IPS DF 6.9 (cell line): Measurements from ENCODE around the gene HIPK2.

Experiments
- DNase-seq: peaks from one replicate; pipeline ENCODE4 v3.0.0-alpha.2; 2013; ENCODE audit warnings: low read depth, low spot score
- H3K27ac ChIP-seq: one replicate; pipeline ENCODE4 v1.5.1; 2013; ENCODE audit warnings: low read length, control low read depth
- H3K27me3 ChIP-seq: 2 replicates; pipeline ENCODE4 v1.6.1; 2013; ENCODE audit warnings: mild to moderate bottlenecking, low read length; ENCODE audit not compliant: control insufficient read depth, insufficient read depth
- H3K36me3 ChIP-seq: 2 replicates; pipeline ENCODE4 v1.6.1; 2013; ENCODE audit warnings: low read length; ENCODE audit not compliant: control insufficient read depth, insufficient read depth
- H3K4me1 ChIP-seq: 2 replicates; pipeline ENCODE4 v1.6.1; 2013; ENCODE audit warnings: low read length; ENCODE audit not compliant: control insufficient read depth, insufficient read depth
- H3K4me3 ChIP-seq: 2 replicates; pipeline ENCODE4 v1.5.1; 2013; ENCODE audit warnings: mild to moderate bottlenecking, low read length
- H3K9me3 ChIP-seq: 2 replicates; pipeline ENCODE4 v1.6.1; 2013; ENCODE audit warnings: low read length, inconsistent platforms; ENCODE audit not compliant: control insufficient read depth, insufficient read depth
- WGBS: extraction: QIAGEN DNeasy Blood & Tissue Kit; methylation state at CpG from one replicate; pipeline ENCODE4 v1.1.7; 2013; ENCODE audit warnings: mixed read lengths, missing lambda C conversion rate; ENCODE audit not compliant: insufficient read length, insufficient coverage; 5-methylcytosine and 5-hydroxymethylcytosine counted together

Gene HIPK2

DNA sequence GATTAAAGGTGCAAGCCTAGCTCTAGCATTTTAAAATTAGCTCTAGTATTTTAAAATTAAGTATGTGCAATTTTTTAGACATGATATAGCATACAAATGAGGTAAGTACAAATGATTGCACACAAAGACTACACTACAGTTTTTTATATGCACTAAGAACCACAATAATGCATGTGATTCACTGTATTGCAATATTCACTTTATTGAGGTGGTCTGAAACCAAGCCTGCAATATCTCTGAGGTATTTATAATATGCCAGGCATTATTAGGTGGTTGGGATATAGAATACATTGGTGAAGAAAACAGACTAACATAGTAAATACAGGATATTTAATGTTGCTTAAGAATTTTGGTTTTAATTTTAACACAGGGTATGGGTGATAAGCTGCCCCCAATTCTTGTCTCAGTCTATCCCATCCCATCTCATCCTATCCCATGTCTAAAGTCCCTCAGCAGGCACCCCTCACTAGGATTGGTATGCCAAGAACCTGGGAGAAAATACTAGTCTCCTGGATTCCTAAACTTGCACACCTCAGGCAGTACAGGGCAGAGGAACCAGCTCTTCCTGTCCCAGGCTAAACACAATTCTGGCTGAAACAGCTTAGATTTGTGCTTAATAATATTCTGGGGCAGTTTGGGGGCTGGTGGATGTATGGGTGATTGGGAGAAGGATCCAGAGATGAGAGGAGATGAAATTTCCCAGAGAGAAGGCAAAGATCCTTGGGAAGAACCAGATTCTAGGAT is 90.4 kb downstream of the HIPK2 start:
- Histone ChIP-seq H3K27me3 (no peaks in the 10 kb centered on the region), H3K4me3 (no peak overlapping the region), H3K9me3 (no peaks in the 10 kb centered on the region), H3K27ac (no peak overlapping the region), H3K4me1 (peaks cover 1% of the 10 kb centered on the region; the same call in 1 of the 2 replicates), H3K36me3 (no peaks in the 10 kb centered on the region)
- no peak for DNase-seq

DNA sequence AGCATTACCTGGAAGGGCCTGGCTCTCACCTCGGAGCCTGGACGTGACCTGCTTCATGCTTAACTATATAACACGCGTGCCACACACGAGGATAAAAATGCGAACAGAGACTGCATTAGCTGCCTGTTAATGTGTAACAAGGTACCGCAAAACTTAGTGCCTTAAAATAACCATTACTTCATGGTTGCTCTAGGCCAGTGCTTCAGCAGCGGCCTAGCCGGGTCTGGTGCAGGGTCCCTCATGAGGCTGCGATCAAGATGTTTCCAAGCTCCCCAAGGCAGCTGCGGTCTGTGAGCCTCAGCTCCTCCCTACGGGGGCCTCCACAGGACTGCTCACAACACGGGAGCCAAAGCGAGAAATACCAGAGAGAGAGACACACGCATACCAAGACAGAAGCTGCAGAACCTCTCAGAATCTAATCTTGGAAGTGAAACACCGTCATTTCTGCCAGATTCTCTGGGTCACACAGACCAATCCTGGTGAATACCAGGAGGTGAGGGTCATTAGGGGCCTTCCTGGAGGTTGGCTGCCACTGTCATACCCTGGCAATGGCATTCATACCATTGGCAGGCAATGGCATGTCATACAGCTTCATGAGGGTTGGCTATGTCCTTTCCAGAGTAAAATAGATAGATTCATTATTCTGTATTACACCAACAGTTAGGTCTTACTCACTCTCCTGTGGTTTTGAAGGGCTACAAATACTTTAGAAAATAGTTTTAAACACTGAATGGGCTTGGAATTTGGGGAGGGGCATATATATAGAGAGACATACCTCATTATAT is 94.5 kb downstream of the HIPK2 start:
- no peaks in the 10 kb centered on the region for H3K27me3 ChIP-seq
- peaks cover 3% of the 10 kb centered on the region; the same call in 1 of the 2 replicates for H3K4me1 ChIP-seq
- no peaks in the 10 kb centered on the region for H3K36me3 ChIP-seq
- H3K27ac ChIP-seq = no peak overlapping the region
- H3K4me3 ChIP-seq = no peak overlapping the region
- WGBS = no CpG with 5 or more reads among the region's 16 CpGs
- DNase-seq = no peak
- H3K9me3 ChIP-seq = no peaks in the 10 kb centered on the region

DNA sequence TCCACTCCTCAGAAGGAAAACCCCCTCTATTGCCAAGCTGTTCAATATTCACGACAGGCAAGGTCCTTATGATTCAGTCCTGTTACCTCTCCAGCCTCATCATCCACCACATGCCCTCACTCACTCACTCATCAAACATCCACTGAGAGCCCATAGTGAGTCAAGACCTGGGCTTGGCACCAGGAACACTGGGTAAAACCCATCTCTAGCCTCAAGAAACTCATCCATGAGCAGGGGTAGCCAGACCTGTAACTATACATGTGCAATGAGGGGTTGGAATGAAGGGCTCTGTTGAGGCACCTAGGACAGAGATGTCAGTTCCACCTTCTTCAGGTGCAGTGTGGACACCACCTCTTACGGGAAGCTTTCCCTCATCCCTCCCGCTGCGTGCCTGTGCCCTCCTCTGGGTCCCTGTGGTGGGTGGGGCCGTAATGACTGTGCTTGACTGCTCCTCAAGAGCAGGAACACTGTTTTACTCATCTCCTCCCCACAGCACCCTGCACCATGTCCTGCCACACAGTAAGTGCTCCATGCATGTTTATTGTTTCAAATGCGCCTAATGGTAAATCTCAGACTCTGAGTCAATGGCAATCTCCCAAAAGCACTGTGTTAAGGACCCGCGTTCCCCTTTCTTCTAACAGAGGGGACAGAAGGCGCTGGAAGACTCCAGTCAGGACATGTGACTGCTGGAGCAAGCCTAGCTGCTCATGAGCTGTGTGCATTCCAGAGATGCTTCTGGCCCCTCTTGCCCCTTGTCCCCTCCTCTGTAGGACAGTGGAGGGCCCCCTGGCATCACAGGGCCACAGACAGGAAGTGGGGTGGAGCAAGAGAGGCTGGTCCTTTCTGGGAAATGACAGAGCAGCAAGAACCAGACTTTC is 95.4 kb downstream of the HIPK2 start:
- Histone ChIP-seq H3K4me1 (peaks cover 3% of the 10 kb centered on the region; the same call in 1 of the 2 replicates), H3K36me3 (no peaks in the 10 kb centered on the region), H3K4me3 (no peak overlapping the region), H3K27me3 (no peaks in the 10 kb centered on the region), H3K9me3 (no peaks in the 10 kb centered on the region), H3K27ac (no peak overlapping the region)
- DNase-seq = no peak
- no CpG with 5 or more reads among the region's 9 CpGs for WGBS

DNA sequence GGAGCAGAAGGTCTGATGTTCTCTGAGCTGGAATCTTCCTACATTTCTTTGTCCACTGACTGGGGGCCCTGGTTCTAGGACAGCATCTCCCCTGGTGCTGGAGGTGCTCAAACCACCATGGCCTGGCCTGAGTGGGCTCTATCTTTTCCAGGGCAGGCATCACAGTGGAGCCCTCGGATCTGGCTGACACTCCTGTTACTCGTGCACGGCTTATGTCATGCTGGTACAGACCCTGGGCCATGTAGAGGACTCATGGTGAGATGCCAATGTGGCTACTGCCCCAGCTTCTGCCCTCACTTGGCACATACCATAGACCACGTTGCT is 96.0 kb downstream of the HIPK2 start:
- no peak for DNase-seq
- WGBS = no CpG with 5 or more reads among the region's 4 CpGs
- H3K36me3 ChIP-seq = no peaks in the 10 kb centered on the region
- H3K4me3 ChIP-seq = no peak overlapping the region
- H3K4me1 ChIP-seq = peaks cover 3% of the 10 kb centered on the region; the same call in 1 of the 2 replicates
- H3K27me3 ChIP-seq = no peaks in the 10 kb centered on the region
- H3K9me3 ChIP-seq = no peaks in the 10 kb centered on the region
- H3K27ac ChIP-seq = no peak overlapping the region

DNA sequence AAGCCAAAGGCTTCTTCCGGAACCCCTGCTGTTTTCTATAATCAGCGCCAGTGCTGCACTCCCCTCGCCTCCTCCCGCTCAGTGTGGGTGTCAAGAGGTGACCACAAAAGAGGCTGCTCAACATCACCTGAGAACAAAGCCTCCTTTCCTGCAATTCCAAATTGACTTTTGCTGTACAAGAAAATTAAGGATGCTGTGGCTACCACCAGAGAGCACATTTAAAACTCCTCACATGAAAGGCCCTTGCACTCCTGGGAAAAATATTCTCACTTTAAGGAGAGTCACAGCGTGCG is 96.4 kb downstream of the HIPK2 start:
- H3K27me3 ChIP-seq = no peaks in the 10 kb centered on the region
- no peak overlapping the region for H3K4me3 ChIP-seq
- WGBS = no CpG with 5 or more reads among the region's 6 CpGs
- no peaks in the 10 kb centered on the region for H3K9me3 ChIP-seq
- no peak for DNase-seq
- no peak overlapping the region for H3K27ac ChIP-seq
- no peaks in the 10 kb centered on the region for H3K36me3 ChIP-seq
- peaks cover 3% of the 10 kb centered on the region; the same call in 1 of the 2 replicates for H3K4me1 ChIP-seq

DNA sequence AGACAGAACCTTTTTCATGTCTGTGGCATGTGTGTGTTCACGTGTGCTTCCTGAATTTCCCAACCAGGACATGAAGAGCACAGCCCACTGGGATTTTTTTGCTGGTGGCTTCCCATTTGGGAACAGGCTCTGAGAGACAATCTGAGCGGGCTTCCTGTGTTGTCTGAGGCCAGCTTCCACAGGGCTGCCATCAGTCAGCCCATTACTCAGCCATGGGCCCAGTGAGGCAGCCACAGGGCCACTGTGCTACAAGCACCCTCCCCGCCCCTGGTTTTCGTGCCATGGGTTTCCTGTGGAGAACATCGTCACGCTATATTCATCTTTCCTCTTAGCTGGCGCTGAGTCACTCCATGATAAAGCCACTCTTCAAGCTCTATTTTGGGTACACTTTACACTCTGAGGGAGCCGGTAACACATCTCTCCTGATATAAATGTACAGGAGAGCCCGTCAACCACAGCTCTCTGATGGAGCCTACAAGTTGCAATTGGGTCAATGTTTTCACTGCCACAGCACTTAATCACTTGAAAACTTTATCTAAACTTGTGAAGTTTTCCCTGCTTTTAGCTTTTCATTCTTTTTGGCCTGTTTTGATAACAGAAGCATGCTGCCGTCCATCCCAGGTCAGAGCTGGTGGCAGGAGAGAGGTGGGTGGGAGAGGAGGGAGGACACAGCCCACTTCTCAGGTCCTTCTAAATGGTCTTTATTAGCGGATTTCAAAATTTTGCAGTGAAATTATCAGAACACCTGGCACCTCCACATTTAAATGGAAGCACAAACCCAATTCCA is 96.9 kb downstream of the HIPK2 start:
- Histone ChIP-seq H3K27me3 (no peaks in the 10 kb centered on the region), H3K4me1 (peaks cover 3% of the 10 kb centered on the region; the same call in 1 of the 2 replicates), H3K36me3 (no peaks in the 10 kb centered on the region), H3K9me3 (no peaks in the 10 kb centered on the region), H3K4me3 (no peak overlapping the region), H3K27ac (no peak overlapping the region)
- DNase-seq = no peak
- no CpG with 5 or more reads among the region's 11 CpGs for WGBS

DNA sequence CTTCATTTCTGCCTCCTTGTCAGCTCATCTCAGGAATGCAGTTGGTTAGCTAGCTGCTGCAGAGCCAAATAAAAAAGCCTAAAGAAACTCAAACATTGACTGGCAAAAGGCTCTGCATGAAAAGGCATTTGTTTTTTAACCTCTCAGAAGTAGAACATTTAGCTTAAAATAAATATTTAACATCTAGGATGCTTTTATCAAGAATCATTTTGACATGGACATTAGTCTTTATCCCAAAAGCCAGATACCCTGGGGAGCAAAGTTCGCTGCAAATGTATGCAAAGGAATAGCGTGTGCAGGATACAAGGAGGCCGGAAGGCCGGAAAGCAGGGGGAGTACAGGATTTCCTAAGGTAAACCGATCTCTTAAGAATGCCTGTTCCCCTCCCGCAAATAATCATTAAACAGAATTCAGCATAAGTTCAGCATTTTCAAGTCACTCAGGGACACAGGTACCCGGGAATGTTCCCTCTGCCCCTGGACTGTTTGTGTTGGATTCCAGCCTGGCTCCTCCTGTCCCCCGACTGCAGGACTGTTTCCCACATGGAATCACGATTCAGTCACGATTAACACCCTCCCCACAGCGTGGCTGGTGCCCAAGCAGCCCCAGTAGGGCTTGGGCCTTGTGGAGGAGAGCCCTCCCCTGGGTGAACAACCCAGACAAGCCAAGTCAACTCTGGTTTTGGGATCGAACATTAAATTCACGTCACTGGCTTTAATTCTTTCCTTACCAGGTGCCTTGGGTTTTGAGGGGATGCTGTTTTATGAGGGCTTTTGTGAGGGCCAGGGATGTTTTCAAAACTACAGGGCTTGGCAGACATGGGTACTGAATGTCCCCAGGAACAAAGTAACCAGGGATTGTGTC is 97.8 kb downstream of the HIPK2 start:
- peaks cover 3% of the 10 kb centered on the region; the same call in 1 of the 2 replicates for H3K4me1 ChIP-seq
- no peak for DNase-seq
- WGBS = no CpG with 5 or more reads among the region's 13 CpGs
- no peak overlapping the region for H3K4me3 ChIP-seq
- H3K27me3 ChIP-seq = no peaks in the 10 kb centered on the region
- no peaks in the 10 kb centered on the region for H3K9me3 ChIP-seq
- H3K36me3 ChIP-seq = no peaks in the 10 kb centered on the region
- no peak overlapping the region for H3K27ac ChIP-seq

DNA sequence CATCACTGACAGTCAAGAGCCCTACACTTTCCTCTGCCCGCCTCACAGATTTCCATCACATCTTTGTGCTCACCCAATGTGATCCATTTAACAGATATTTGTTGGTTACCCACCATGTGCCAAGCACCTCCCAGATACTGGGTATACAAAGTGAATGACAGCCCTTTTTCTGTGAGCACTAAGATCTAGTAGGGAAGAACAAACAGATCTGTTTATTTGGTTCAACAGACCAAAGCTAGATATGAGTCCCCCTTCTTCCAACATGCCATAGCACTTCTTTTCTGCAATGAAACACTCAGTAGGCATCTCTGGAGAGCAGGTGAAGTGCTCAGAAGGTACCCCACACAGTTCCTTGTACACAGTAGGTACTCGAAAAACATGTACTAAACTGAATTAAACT is 101.4 kb downstream of the HIPK2 start:
- DNase-seq = no peak
- H3K4me1 ChIP-seq = peaks cover 5% of the 10 kb centered on the region; the same call in 1 of the 2 replicates
- H3K27me3 ChIP-seq = no peaks in the 10 kb centered on the region
- H3K27ac ChIP-seq = no peak overlapping the region
- H3K36me3 ChIP-seq = no peaks in the 10 kb centered on the region
- no peaks in the 10 kb centered on the region for H3K9me3 ChIP-seq
- WGBS = no CpG with 5 or more reads among the region's 2 CpGs
- no peak overlapping the region for H3K4me3 ChIP-seq
